GM12801 (cell line): ENCODE measurements around the gene C9orf50.

ENCODE experiments used
- TF ChIP-seq, protein P1 (sequence below): IDR thresholded peaks from one replicate; pipeline ENCODE4 v1.5.1; 2011; ENCODE audit warnings: control low read depth; ENCODE audit not compliant: insufficient read length; ENCODE audit errors: extremely low read depth

The C9orf50 gene

DNA sequence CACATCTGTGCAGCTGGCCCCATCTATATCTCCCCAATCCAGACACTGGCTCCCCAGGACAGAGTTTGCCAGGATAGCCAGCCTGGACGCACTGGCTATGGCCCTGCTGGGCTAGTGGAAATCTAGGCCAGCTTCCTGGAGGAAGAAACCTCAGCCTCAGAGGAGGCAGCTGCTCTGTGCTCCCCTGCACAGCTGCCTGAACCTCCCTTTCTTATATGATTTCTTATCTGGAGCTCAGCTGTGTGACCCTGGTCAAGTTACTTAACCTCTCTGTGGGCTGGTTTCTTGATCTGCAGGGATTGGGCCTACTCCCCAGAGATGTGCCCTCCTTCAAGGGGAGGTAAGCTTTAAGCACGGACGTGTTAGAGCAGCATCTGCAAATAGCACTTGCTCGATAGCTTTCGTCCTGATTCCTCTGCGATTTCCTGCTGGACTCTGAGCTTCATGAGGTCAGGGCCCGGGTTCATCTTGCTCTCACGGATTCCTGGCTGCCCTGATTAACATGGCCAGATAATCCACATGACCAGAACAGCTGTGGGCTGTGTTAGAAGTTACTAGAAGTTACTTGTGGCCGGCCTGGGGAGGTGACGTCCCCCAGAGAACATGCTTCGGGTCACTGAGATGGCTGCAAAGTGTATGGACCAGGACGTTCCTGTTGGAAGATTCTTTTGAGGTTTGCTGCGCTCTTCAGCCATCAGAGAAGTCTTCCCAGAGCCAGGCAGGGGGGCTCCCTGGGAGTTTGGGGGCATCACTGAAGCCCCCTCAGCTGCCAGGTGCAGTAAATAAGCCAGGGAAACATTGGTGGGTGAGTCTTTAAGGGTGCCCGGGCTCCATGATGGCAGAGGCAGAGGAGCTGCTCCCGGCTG lies 14.5 kb downstream of the C9orf50 start:
- TF ChIP-seq, protein P1, sequence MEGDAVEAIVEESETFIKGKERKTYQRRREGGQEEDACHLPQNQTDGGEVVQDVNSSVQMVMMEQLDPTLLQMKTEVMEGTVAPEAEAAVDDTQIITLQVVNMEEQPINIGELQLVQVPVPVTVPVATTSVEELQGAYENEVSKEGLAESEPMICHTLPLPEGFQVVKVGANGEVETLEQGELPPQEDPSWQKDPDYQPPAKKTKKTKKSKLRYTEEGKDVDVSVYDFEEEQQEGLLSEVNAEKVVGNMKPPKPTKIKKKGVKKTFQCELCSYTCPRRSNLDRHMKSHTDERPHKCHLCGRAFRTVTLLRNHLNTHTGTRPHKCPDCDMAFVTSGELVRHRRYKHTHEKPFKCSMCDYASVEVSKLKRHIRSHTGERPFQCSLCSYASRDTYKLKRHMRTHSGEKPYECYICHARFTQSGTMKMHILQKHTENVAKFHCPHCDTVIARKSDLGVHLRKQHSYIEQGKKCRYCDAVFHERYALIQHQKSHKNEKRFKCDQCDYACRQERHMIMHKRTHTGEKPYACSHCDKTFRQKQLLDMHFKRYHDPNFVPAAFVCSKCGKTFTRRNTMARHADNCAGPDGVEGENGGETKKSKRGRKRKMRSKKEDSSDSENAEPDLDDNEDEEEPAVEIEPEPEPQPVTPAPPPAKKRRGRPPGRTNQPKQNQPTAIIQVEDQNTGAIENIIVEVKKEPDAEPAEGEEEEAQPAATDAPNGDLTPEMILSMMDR = no peak

DNA sequence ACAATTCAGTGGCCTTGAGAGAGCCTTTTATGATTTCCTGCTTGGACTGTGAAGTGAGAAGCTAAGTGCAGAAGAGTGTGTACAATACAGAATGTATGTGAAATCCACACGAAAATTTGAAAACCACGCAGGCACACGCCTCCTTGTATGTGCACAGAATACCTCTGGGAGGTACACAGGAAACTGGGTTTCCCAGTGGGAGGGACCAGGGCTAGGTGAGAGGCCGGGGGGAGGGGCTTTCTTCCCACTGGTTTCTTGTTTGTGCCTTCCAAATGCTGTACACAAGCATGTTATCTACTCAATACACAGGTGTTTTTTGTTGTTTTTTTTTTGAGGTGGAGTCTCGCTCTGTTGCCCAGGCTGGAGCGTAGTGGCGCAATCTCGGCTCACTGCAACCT lies 16.1 kb downstream of the C9orf50 start:
- TF ChIP-seq, protein P1 = no peak

DNA sequence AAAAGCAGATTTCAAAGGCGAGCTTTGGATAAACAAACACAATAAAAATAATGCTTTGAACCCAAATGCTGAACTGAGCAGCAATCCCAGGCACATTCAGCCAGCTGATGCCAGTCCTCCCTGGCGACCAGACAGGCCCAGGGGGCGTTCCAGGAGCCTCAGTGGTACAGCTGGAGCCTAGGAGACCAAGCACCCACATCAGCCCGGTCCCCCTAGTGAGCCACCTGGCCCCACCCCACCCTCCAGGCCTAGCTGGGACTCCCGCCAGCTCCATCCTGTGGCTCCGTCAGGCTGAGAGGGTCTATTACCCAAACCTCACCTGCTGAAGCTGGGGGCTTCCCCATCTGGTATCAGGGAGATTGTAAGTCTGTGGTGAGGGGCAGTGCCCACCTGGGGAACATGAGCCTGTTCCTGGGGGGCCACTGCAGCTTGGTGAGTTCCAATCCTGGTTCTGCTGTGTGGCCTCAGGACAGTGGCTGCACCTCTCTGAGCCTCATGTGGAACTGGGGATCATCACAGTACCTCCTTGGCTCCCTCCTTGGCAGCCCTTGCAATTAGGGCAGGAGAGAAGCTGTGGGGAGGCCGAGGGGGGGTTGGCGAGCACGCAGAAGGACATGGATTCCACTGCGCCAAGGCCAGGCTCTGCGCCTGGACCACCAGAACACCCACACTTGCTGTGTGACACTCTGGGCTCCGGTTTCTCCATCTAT lies 16.7 kb downstream of the C9orf50 start:
- TF ChIP-seq, protein P1 = no peak

DNA sequence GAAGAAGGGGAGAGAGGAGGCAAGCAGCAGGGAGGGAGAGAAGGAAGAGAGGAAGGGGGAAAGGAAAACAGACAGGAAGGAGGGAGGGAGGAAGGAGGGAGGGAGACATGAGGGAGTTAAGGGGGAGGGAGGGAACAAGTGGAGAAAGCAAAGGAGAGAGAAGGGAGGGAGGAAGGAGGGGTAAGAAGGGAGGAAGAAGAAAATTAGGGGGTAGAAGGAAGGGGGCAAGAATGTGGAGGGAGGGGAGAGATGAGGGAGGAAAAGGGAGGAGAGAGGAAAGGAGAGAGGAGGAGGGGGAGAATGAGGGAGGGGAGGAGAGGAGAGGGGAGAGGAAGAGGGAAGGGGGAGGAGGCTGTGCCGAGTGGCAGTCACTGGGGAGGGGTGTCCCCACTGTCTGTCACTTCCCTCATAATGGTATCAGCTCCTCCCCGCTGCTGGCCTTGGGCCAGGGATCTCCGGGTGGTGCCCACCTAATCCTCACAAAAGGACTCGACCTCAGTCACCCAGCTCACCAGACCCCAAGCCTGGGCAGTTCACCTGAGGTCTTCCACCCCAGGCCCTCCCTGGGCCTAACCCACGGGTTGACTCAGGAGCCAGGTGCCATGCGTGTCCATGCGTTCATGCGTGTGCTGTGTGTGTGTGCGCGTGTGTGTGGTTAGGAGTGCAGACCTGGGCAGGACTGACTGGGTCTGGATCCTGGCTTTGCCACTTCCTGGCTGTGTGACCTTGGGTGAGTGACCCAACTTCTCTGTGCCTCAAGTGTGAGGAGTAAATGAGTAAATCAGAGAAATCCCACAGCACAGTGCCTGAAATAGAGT lies 18.1 kb downstream of the C9orf50 start:
- TF ChIP-seq, protein P1 = no peak

DNA sequence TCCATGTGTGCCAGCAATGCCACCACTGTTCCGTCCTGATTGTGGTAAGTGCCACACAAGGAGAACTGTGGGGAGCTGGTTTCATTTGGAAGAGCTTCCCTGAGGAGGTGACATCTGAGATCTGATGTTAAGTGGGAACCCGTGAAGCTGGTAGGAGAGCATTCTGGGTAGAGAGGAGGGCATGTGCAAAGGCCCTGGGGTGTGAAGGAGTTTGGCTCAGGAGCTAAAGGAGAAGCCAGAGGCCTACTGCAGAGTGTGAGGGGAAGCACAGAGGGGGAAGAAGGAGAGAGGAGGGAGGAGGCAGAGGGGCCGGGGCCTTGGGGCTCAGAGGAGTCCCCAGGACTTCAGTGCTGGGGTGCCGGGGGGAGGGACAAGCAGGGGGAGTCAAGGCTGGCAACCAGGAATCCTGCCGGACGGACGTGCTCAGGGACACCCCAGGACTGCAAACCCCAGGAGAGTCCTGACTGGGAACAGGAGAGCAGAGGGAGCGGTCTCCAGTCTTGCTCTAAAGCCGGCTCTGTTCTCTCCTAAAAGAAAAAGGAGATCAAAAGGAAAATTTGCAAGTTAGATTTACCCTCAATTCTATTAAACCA lies 19.7 kb downstream of the C9orf50 start:
- TF ChIP-seq, protein P1 = no peak

DNA sequence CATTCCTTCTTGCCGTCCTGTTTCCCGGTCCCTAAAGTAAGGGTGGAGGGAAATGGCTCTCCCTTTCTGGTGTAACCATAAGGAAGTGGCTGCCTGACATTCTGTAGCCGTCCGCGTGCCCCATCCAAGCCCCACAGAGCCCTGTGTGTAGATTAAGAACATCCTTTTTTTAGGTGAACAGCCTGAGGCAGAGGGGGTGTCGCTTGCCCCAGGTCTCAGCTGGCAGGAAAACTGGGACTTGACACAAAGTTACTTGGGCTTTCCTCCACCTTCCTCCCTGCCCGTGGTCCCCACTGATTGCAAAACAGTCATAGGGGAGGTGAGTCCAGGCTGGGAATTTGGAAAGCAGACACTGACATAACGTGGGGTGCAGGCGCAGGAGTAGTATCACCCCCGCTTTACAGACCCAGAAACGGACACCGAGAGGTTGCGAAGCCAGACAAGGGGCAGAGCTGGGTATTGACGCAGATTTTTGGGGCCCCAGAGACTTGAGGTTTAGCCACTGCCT lies 22.8 kb downstream of the C9orf50 start:
- TF ChIP-seq, protein P1 = no peak
